CD8-positive, alpha-beta memory T cell (primary cell): ENCODE data around the gene ERICH4. TPM values are rescaled to one million over a fixed set of nuclear protein-coding genes. Genes with fewer than 3 reads are reported as not detected.
A peak's percentile ranks its signal among the peaks of the same experiment; 100 is the strongest.

Experiments
- CTCF ChIA-PET: fragments of 350-600 bp; sonication (Branson Sonifier 250); formaldehyde crosslinking; loops from one replicate; lab custom pipeline; 2021; ENCODE audit warnings: antibody characterized with exemption; lab: Charles Lee
- POLR2A ChIA-PET: fragments of 350-600 bp; sonication (Branson Sonifier 250); formaldehyde crosslinking; loops from one replicate; lab custom pipeline; 2021; ENCODE audit warnings: antibody characterized with exemption; lab: Charles Lee
- DNase-seq, 5 donors: peaks; one replicate each; pipeline versions ENCODE4 v3.0.0 to v3.0.0-alpha.2; 2020 to 2022; ENCODE audit warnings: mixed read lengths in 1 of 5
- H3K27ac ChIP-seq: one replicate; pipeline ENCODE4 v1.7.0; 2013; ENCODE audit warnings: low read depth, mild to moderate bottlenecking, low read length, moderate library complexity
- H3K27me3 ChIP-seq: 2 replicates; pipeline ENCODE4 v1.7.0; 2013; ENCODE audit warnings: low read length, mild to moderate bottlenecking; ENCODE audit not compliant: insufficient read depth, poor library complexity, severe bottlenecking
- H3K36me3 ChIP-seq: 2 replicates; pipeline ENCODE4 v1.7.0; 2013; ENCODE audit warnings: mild to moderate bottlenecking, low read length, moderate library complexity; ENCODE audit not compliant: insufficient read depth
- H3K4me1 ChIP-seq: 2 replicates; pipeline ENCODE4 v1.7.0; 2013; ENCODE audit warnings: mild to moderate bottlenecking, low read length, moderate library complexity; ENCODE audit not compliant: insufficient read depth
- H3K4me3 ChIP-seq: 2 replicates; pipeline ENCODE4 v1.7.0; 2013; ENCODE audit warnings: mild to moderate bottlenecking, low read length
- H3K9me3 ChIP-seq: 2 replicates; pipeline ENCODE4 v1.7.0; 2013; ENCODE audit warnings: mild to moderate bottlenecking, low read length
- H3K27ac Mint-ChIP-seq, 8 donors: one replicate each; pipeline ENCODE4 v1.8.0; 2020 to 2021; ENCODE audit warnings: mixed read lengths in 8 of 8, mild to moderate bottlenecking in 6 of 8, inconsistent platforms in 3 of 8, moderate library complexity in 3 of 8
- H3K27me3 Mint-ChIP-seq, 2 donors: one replicate each; pipeline ENCODE4 v1.8.0; 2020 to 2021; ENCODE audit warnings: mixed read lengths in 2 of 2, mild to moderate bottlenecking in 1 of 2, moderate library complexity in 1 of 2
- H3K36me3 Mint-ChIP-seq, 3 donors: one replicate each; pipeline ENCODE4 v1.8.0; 2020 to 2021; ENCODE audit warnings: mixed read lengths in 3 of 3, inconsistent platforms in 1 of 3, mild to moderate bottlenecking in 1 of 3
- H3K4me1 Mint-ChIP-seq, 3 donors: one replicate each; pipeline ENCODE4 v1.8.0; 2020 to 2021; ENCODE audit warnings: mixed read lengths in 3 of 3, inconsistent platforms in 1 of 3, mild to moderate bottlenecking in 1 of 3
- H3K4me3 Mint-ChIP-seq, 7 donors: one replicate each; pipeline ENCODE4 v1.8.0; 2020 to 2021; ENCODE audit warnings: mixed read lengths in 7 of 7, mild to moderate bottlenecking in 6 of 7, moderate library complexity in 4 of 7, inconsistent platforms in 2 of 7
- H3K9me3 Mint-ChIP-seq, 5 donors: one replicate each; pipeline ENCODE4 v1.8.0; 2020 to 2022; ENCODE audit warnings: mixed read lengths in 5 of 5, mild to moderate bottlenecking in 3 of 5, moderate library complexity in 2 of 5, inconsistent platforms in 1 of 5
- polyA plus RNA-seq: library from polyadenylated mRNA; unstranded; fragments of 300-500 nt; fragmentation: Illumina TruSeq; gene quantifications from one replicate; pipeline ENCODE4 v1.2.3, GENCODE V29; 2021
- total RNA-seq, 2 experiments: library from RNA; stranded (reverse); gene quantifications; one replicate each; pipeline ENCODE4 v1.2.3, GENCODE V29; 2021

The ERICH4 gene
- total RNA-seq (not detected), polyA plus RNA-seq (not detected)

DNA sequence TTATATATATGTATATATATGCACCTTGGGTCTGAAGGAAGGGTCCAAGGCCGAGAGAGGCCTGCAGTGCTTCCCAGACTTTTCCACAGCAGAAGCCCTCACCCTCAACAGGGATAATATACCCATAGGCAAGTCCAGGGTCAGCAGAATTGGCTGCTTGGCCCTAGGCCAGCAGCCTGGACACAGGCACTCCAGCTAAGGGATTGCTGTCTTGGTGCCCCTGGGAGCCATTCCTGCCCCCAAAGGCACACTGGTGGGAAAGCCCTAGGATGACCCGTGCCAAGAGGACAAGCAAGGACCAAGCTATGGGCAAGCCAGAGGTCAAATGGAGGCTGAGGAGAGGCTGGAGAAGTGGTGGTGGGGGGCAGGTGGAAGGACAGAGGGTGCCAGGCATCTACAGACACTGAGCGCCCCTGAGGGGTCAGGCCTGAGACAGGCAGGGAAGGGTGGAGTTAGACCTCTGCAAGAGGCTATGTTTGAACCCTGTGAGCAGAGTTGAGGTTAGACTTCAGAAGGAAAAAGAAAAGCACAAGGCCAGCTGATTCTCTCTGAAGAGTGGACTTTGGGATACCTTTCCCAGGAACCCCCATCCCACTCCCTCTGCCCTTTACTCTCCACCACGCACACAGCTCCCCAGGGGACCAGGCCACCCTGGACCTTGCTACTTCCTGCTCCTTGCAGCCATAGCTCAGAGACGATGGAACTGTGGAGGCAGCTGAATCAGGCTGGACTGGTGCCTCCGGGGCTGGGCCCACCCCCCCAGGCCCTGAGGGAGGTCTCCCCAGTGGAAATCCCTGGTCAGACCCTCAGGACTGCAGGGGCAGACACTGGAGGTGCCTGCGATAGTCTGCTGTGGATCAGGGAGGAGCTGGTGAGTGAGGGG is at the start of gene ERICH4:
Gene ERICH4 (plus strand): TSS at position 684 of the 883 bp plus-strand sequence. CDS start 14 bp downstream, at position 698.
- DNase-seq, result no peak
- Histone ChIP-seq H3K27me3 (no peaks in the 10 kb centered on the region), H3K4me3 (no peak within 1 kb of the TSS), H3K27ac (no peak within 1 kb of the TSS), H3K4me1 (peaks cover 17% of the 10 kb centered on the region), H3K9me3 (no peaks in the 10 kb centered on the region), H3K36me3 (no peaks in the 10 kb centered on the region)
- no peaks in the 10 kb centered on the region for H3K9me3 Mint-ChIP-seq
- peak within 1 kb of the TSS in 1 of 7 donors; percentile 5 for H3K4me3 Mint-ChIP-seq
- H3K27ac Mint-ChIP-seq, result peak within 1 kb of the TSS in 1 of 8 donors; percentile 13
- H3K27me3 Mint-ChIP-seq, result peaks cover 17 to 24% of the 10 kb centered on the region in 2 donors
- peaks cover 0 to 7% (median 3%) of the 10 kb centered on the region in 3 donors for H3K4me1 Mint-ChIP-seq
- ChIA-PET CTCF (no interaction called here), POLR2A (interaction anchor here (0.6 kb wide), 1 partner anchor 169 kb away, joined by 3 read pairs; no protein-coding TSS in a partner anchor)
- peaks cover 0 to 9% (median 0%) of the 10 kb centered on the region in 3 donors for H3K36me3 Mint-ChIP-seq

- H3K4me1 Mint-ChIP-seq, result peaks cover 39 to 46% (median 43%) of the 10 kb centered on the region in 3 donors
- peak overlapping the region; percentile 56 to 98 (median 75) for H3K4me3 Mint-ChIP-seq
- Histone ChIP-seq H3K36me3 (peaks cover 15% of the 10 kb centered on the region), H3K27me3 (no peaks in the 10 kb centered on the region), H3K4me3 (peak overlapping the region; percentile 22), H3K4me1 (peaks cover 27% of the 10 kb centered on the region), H3K9me3 (no peaks in the 10 kb centered on the region), H3K27ac (peak overlapping the region; percentile 53)
- ChIA-PET POLR2A (no interaction called here), CTCF (no interaction called here)
- no peaks in the 10 kb centered on the region for H3K27me3 Mint-ChIP-seq
- peak overlapping the region in 5 of 8 donors; percentile 8 to 96 (median 83) for H3K27ac Mint-ChIP-seq
- no peaks in the 10 kb centered on the region for H3K9me3 Mint-ChIP-seq
- DNase-seq, result no peak
- H3K36me3 Mint-ChIP-seq, result peaks cover 0 to 38% (median 3%) of the 10 kb centered on the region in 3 donors
Observed at GRCh38 chr19:41395355-41395754, 47.6 kb upstream of the ERICH4 start.

DNA sequence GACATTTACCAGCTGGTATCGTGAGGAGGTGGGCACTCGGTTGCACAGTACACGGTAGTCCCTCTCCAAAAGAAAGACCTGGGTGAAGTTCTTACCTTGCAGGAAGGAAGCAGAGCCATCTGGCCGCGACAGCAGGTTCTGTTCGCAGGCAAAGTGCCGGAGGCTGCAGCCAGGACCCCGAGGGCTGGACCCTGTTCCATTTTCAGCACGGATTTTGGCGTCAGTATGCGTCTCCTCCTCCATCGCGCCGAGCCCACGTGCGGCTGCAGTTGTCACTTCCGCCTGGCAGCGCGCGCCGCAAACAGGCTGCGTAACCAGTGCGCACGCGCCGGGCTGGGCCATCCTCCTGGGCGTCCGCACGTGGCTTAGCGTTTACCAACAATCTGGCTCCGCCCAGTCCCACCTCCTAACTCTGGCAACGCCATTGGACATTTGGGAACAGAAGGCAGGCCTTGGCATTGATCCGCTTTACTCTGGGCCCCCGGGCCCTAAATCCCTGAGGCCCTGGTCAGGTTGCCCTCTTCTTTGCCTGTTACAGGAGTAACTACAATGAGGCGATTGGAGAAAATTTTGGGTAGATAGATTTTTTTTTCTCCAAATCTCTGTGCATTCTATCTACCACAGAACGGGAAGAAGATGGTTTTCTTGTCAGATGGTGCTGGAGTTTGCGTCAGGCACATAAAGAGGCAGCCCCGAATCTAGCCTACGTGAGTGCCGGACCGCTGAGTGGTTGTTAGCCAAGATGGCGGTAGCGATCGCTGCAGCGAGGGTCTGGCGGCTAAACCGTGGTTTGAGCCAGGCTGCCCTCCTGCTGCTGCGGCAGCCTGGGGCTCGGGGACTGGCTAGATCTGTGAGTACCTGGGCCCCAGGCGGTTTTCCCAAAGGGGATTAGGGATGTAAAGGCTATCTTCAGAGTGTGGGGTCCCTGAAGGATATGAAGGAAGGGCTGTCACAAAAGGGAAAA is 45.6 kb upstream of the ERICH4 start, which contains the start of the genes BCKDHA and EXOSC5:
Gene BCKDHA (plus strand): TSS at position 733 of the 964 bp plus-strand sequence. CDS start 10 bp downstream, at position 743.
Gene EXOSC5 (minus strand): TSS at position 274 of the 964 bp plus-strand sequence. CDS start 31 bp downstream, at position 243.
- ChIA-PET CTCF (no interaction called here), POLR2A (no interaction called here)
- DNase-seq, result peak; percentile 99 to 100 (median 99)
- no peaks in the 10 kb centered on the region for H3K9me3 Mint-ChIP-seq
- no peaks in the 10 kb centered on the region for H3K27me3 ChIP-seq
- H3K4me1 Mint-ChIP-seq, result peaks cover 46 to 57% (median 49%) of the 10 kb centered on the region in 3 donors
- H3K4me3 ChIP-seq, result peak within 1 kb of the TSS; percentile 99
- peaks cover 6% of the 10 kb centered on the region for H3K36me3 ChIP-seq
- H3K9me3 ChIP-seq, result no peaks in the 10 kb centered on the region
- peak within 1 kb of the TSS; percentile 91 for H3K27ac ChIP-seq
- peaks cover 0 to 29% (median 0%) of the 10 kb centered on the region in 3 donors for H3K36me3 Mint-ChIP-seq
- peaks cover 27% of the 10 kb centered on the region for H3K4me1 ChIP-seq
- H3K27me3 Mint-ChIP-seq, result no peaks in the 10 kb centered on the region
- peak within 1 kb of the TSS; percentile 87 to 98 (median 97) for H3K4me3 Mint-ChIP-seq
- H3K27ac Mint-ChIP-seq, result peak within 1 kb of the TSS; percentile 96 to 100 (median 100)

- Histone ChIP-seq H3K36me3 (peaks cover 6% of the 10 kb centered on the region), H3K4me3 (peak overlapping the region; percentile 97), H3K4me1 (peaks cover 27% of the 10 kb centered on the region), H3K27ac (peak overlapping the region; percentile 91), H3K27me3 (no peaks in the 10 kb centered on the region), H3K9me3 (no peaks in the 10 kb centered on the region)
- CTCF ChIA-PET, result no interaction called here
- DNase-seq, result no peak
- no peaks in the 10 kb centered on the region for H3K27me3 Mint-ChIP-seq
- POLR2A ChIA-PET, result no interaction called here
- no peaks in the 10 kb centered on the region for H3K9me3 Mint-ChIP-seq
- peak overlapping the region; percentile 87 to 98 (median 97) for H3K4me3 Mint-ChIP-seq
- peaks cover 46 to 61% (median 53%) of the 10 kb centered on the region in 3 donors for H3K4me1 Mint-ChIP-seq
- H3K36me3 Mint-ChIP-seq, result peaks cover 0 to 27% (median 0%) of the 10 kb centered on the region in 3 donors
- peak overlapping the region; percentile 96 to 100 (median 100) for H3K27ac Mint-ChIP-seq
Observed at GRCh38 chr19:41398050-41398418, 44.9 kb upstream of the ERICH4 start.

GRCh38 chr19:41398598-41398997 is 44.4 kb upstream of the ERICH4 start:
- ChIA-PET CTCF (no interaction called here), POLR2A (no interaction called here)
- peaks cover 0 to 30% (median 0%) of the 10 kb centered on the region in 3 donors for H3K36me3 Mint-ChIP-seq
- Histone ChIP-seq H3K4me3 (peak overlapping the region; percentile 97), H3K27me3 (no peaks in the 10 kb centered on the region), H3K9me3 (no peaks in the 10 kb centered on the region), H3K4me1 (peaks cover 27% of the 10 kb centered on the region), H3K27ac (peak overlapping the region; percentile 91), H3K36me3 (peaks cover 6% of the 10 kb centered on the region)
- H3K4me1 Mint-ChIP-seq, result peaks cover 46 to 65% (median 53%) of the 10 kb centered on the region in 3 donors
- H3K4me3 Mint-ChIP-seq, result peak overlapping the region; percentile 87 to 98 (median 97)
- peak overlapping the region; percentile 89 to 100 (median 100) for H3K27ac Mint-ChIP-seq
- no peak for DNase-seq
- H3K9me3 Mint-ChIP-seq, result no peaks in the 10 kb centered on the region
- no peaks in the 10 kb centered on the region for H3K27me3 Mint-ChIP-seq

GRCh38 chr19:41399091-41399490 is 43.9 kb upstream of the ERICH4 start:
- Mint-ChIP-seq H3K4me3 (peak overlapping the region; percentile 87 to 98 (median 97)), H3K27ac (peak overlapping the region in 7 of 8 donors; percentile 6 to 100 (median 100)), H3K4me1 (peaks cover 46 to 65% (median 53%) of the 10 kb centered on the region in 3 donors), H3K36me3 (peaks cover 0 to 28% (median 0%) of the 10 kb centered on the region in 3 donors), H3K9me3 (no peaks in the 10 kb centered on the region), H3K27me3 (no peaks in the 10 kb centered on the region)
- Histone ChIP-seq H3K9me3 (no peaks in the 10 kb centered on the region), H3K4me3 (peak overlapping the region; percentile 97), H3K36me3 (peaks cover 6% of the 10 kb centered on the region), H3K27me3 (no peaks in the 10 kb centered on the region), H3K4me1 (peaks cover 27% of the 10 kb centered on the region), H3K27ac (peak overlapping the region; percentile 91)
- ChIA-PET CTCF (no interaction called here), POLR2A (interaction anchor here (1.1 kb wide), 1 partner anchor 14 kb away, joined by 3 read pairs; no protein-coding TSS in a partner anchor)
- no peak for DNase-seq

GRCh38 chr19:41399525-41399924 is 43.4 kb upstream of the ERICH4 start:
- Mint-ChIP-seq H3K36me3 (peaks cover 0 to 28% (median 0%) of the 10 kb centered on the region in 3 donors), H3K27ac (peak overlapping the region in 5 of 8 donors; percentile 36 to 96 (median 73)), H3K4me3 (peak overlapping the region in 6 of 7 donors; percentile 28 to 97 (median 96)), H3K4me1 (peaks cover 46 to 65% (median 53%) of the 10 kb centered on the region in 3 donors), H3K27me3 (no peaks in the 10 kb centered on the region), H3K9me3 (no peaks in the 10 kb centered on the region)
- ChIA-PET CTCF (no interaction called here), POLR2A (interaction anchor here (1.1 kb wide), 1 partner anchor 15 kb away, joined by 3 read pairs; no protein-coding TSS in a partner anchor)
- H3K36me3 ChIP-seq, result peaks cover 6% of the 10 kb centered on the region
- H3K4me3 ChIP-seq, result no peak overlapping the region
- DNase-seq, result no peak
- no peaks in the 10 kb centered on the region for H3K9me3 ChIP-seq
- H3K4me1 ChIP-seq, result peaks cover 27% of the 10 kb centered on the region
- H3K27ac ChIP-seq, result no peak overlapping the region
- no peaks in the 10 kb centered on the region for H3K27me3 ChIP-seq
